K562 (cell line): ENCODE measurements around the gene PATJ. TPM values are rescaled to one million over a fixed set of nuclear protein-coding genes. Genes with fewer than 3 reads are reported as not detected.

Experiments
- ATAC-seq: fragments of 200-7000 bp; cut with Tn5 transposase; 3 replicates; pipeline ENCODE4 v1.9.1; 2020; ENCODE audit warnings: moderate library complexity
- BruUV-seq: library from RNA; stranded (reverse); fragments of 400-500 nt; replicated peaks from 2 replicates; lab custom pipeline; 2021; lab: Mats Ljungman, UMichigan
- CTCF ChIA-PET: fragments of 300-600 bp; formaldehyde crosslinking; extraction: SDS; loops from one replicate; lab custom pipeline; 2021; ENCODE audit warnings: low intra/inter-chr PET ratio; lab: Yijun Ruan, JAX
- POLR2A ChIA-PET: fragments of 300-600, 350-650 bp; sonication (Branson Sonifier 250); formaldehyde crosslinking; extraction: SDS; loops from one replicate; lab custom pipeline; 2021; ENCODE audit warnings: antibody characterized with exemption, inconsistent platforms; lab: Yijun Ruan, JAX
- DNase-seq, 4 experiments: peaks; one replicate each; pipeline versions ENCODE4 v3.0.0 to v3.0.0-alpha.2; 2011 to 2018; ENCODE audit warnings: low spot score in 3 of 4, mixed read lengths in 3 of 4; ENCODE audit errors: extremely low read depth in 1 of 4
- FAIRE-seq: peaks from 2 replicates; lab custom pipeline; 2011; peaks lifted over from hg19 to GRCh38; lab: Jason Lieb, UNC
- H2AFZ ChIP-seq: 2 replicates; pipeline ENCODE4 v1.6.0; 2011; ENCODE audit warnings: low read depth, low read length, control low read depth, inconsistent platforms
- H3K27ac ChIP-seq: fragments of 200-600 bp; 3 replicates; pipeline ENCODE4 v1.8.0; 2011; ENCODE audit warnings: low read depth, mild to moderate bottlenecking, control low read depth, inconsistent platforms, low read length, moderate library complexity, mixed read lengths; ENCODE audit errors: extremely low read depth
- H3K27me3 ChIP-seq, 2 experiments: fragments of 300-600 bp in 1 of 2; 2 replicates in 1 of 2; 3 replicates in 1 of 2; pipeline versions ENCODE4 v1.6.0 to v1.8.0; 2011; ENCODE audit warnings: inconsistent platforms in 2 of 2, low read length in 2 of 2, mild to moderate bottlenecking in 1 of 2, mixed read lengths in 1 of 2, moderate library complexity in 1 of 2; ENCODE audit not compliant: control insufficient read depth in 2 of 2, insufficient read depth in 2 of 2
- H3K36me3 ChIP-seq: fragments of 300-600 bp; 3 replicates; pipeline ENCODE4 v1.8.0; 2011; ENCODE audit warnings: mild to moderate bottlenecking, low read length, inconsistent platforms; ENCODE audit not compliant: control insufficient read depth, insufficient read depth
- H3K4me1 ChIP-seq, 2 experiments: fragments of 200-600 bp in 1 of 2; replicated peaks in 1 of 2; 2 replicates in 1 of 2; 3 replicates in 1 of 2; pipeline versions ENCODE4 v1.5.1 to v1.8.0; 2011; ENCODE audit warnings: inconsistent platforms in 2 of 2, low read length in 2 of 2, mild to moderate bottlenecking in 1 of 2, mixed read lengths in 1 of 2, moderate library complexity in 1 of 2; ENCODE audit not compliant: control insufficient read depth in 2 of 2, insufficient read depth in 2 of 2
- H3K4me2 ChIP-seq: 2 replicates; pipeline ENCODE4 v1.6.1; 2011; ENCODE audit warnings: low read length, control low read depth, inconsistent platforms, mixed read lengths; ENCODE audit not compliant: insufficient read depth
- H3K4me3 ChIP-seq: fragments of 200-600 bp; sonication (generic), shearing (Covaris generic); 2 replicates; pipeline ENCODE4 v1.5.1; 2016; ENCODE audit warnings: control low read depth, inconsistent platforms
- H3K79me2 ChIP-seq: fragments of 200-600 bp; 3 replicates; pipeline ENCODE4 v1.8.0; 2011; ENCODE audit warnings: low read length, inconsistent platforms; ENCODE audit not compliant: control insufficient read depth, insufficient read depth
- H3K9ac ChIP-seq, 2 experiments: 2 replicates each; pipeline versions ENCODE4 v1.6.0 to v1.6.1; 2011; ENCODE audit warnings: low read depth in 2 of 2, low read length in 2 of 2, control low read depth in 1 of 2, inconsistent platforms in 1 of 2, mild to moderate bottlenecking in 1 of 2, mixed read lengths in 1 of 2; ENCODE audit not compliant: insufficient read depth in 1 of 2
- H3K9me1 ChIP-seq: one replicate; pipeline ENCODE4 v1.6.0; 2011; ENCODE audit warnings: inconsistent platforms, mild to moderate bottlenecking, low read length, moderate library complexity; ENCODE audit not compliant: control insufficient read depth, insufficient read depth
- H3K9me3 ChIP-seq: replicated peaks from 2 replicates; pipeline ENCODE4 v1.5.1; 2011; ENCODE audit warnings: low read depth, low read length, inconsistent platforms; ENCODE audit not compliant: control insufficient read depth, insufficient read depth
- H4K20me1 ChIP-seq: replicated peaks from 2 replicates; pipeline ENCODE4 v1.6.1; 2011; ENCODE audit warnings: low read length, inconsistent platforms, mixed read lengths; ENCODE audit not compliant: control insufficient read depth, insufficient read depth
- C11orf30 ChIP-seq: fragments of 450-650 bp; IDR thresholded peaks from 2 replicates; pipeline ENCODE4 v1.6.1; 2016; ENCODE audit warnings: low read depth, mild to moderate bottlenecking
- ETV6 ChIP-seq, 3 experiments: fragments of 150-350 bp in 1 of 3; sonication (generic) in 1 of 3; formaldehyde crosslinking in 1 of 3; IDR thresholded peaks; 2 replicates each; pipeline versions ENCODE4 v1.6.1 to v1.8.0; 2014 to 2022; ENCODE audit warnings: borderline replicate concordance in 2 of 3, low read depth in 2 of 3, antibody characterized with exemption in 1 of 3, low read length in 1 of 3, mild to moderate bottlenecking in 1 of 3, missing genetic modification reagents in 1 of 3
- FOXK1 ChIP-seq: sonication (generic); formaldehyde crosslinking; IDR thresholded peaks from 2 replicates; pipeline ENCODE4 v1.8.0; 2022; ENCODE audit warnings: missing genetic modification reagents, mild to moderate bottlenecking, borderline replicate concordance
- HNRNPLL ChIP-seq: fragments of 200-400 bp; formaldehyde crosslinking; IDR thresholded peaks from 2 replicates; pipeline ENCODE4 v1.6.1; 2017; ENCODE audit warnings: low read length, low read depth, mild to moderate bottlenecking; ENCODE audit not compliant: poor library complexity, severe bottlenecking
- SMC3 ChIP-seq: conservative IDR thresholded peaks from 2 replicates; pipeline ENCODE4 v1.6.1; 2011; ENCODE audit warnings: low read depth, low read length, improper control_type of control experiment; ENCODE audit not compliant: insufficient read depth
- U2AF1 ChIP-seq: fragments of 200-400 bp; formaldehyde crosslinking; optimal IDR thresholded peaks from 2 replicates; pipeline ENCODE3; 2017; ENCODE audit warnings: mild to moderate bottlenecking, low read depth, low read length, moderate library complexity
- ZBTB17 ChIP-seq: fragments of 450-650 bp; formaldehyde crosslinking; IDR thresholded peaks from 2 replicates; pipeline ENCODE4 v1.4.0; 2020; ENCODE audit warnings: mild to moderate bottlenecking
- ZNF174 ChIP-seq: fragments of 250-450 bp; sonication (Bioruptor Pico); IDR thresholded peaks from 2 replicates; pipeline ENCODE4 v1.4.0; 2020; ENCODE audit warnings: mild to moderate bottlenecking
- ZNF316 ChIP-seq: fragments of 450-650 bp; IDR thresholded peaks from 2 replicates; pipeline ENCODE4 v1.6.1; 2016
- WGBS: fragments of 100-300 bp; shearing (Covaris generic); methylation state at CpG from one replicate; pipeline ENCODE4 v1.1.6; 2016; ENCODE audit warnings: low coverage, mixed read lengths; ENCODE audit not compliant: insufficient coverage; ENCODE audit errors: missing lambda C conversion rate; 5-methylcytosine and 5-hydroxymethylcytosine counted together
- in situ Hi-C: fragments of 300-500 bp; cut with MboI; formaldehyde crosslinking; loops from 4 replicates; pipeline ENCODE4 v1.15.0; 2018; ENCODE audit warnings: inconsistent platforms, mixed read lengths
- intact Hi-C: fragments of 100-400 bp; cut with micrococcal nuclease; formaldehyde crosslinking; loops from 2 replicates; pipeline ENCODE4 v1.14.2; 2022
- polyA plus RNA-seq, 8 experiments: library from polyadenylated mRNA; depleted of rRNA in 4 of 8; stranded (reverse) in 5 of 8; unstranded in 3 of 8; fragments of >200 nt; fragmentation: Nextera tagmentation in 2 of 8; fragmentation: Illumina TruSeq in 1 of 8; extraction: Ambion mirVana in 2 of 8; extraction: Trizol in 1 of 8; gene quantifications; 2 replicates each; pipeline versions ENCODE4 v1.2.1 to v1.2.3, GENCODE V29; 2011 to 2014; ENCODE audit warnings: inconsistent platforms in 1 of 8, missing spikeins in 1 of 8
- total RNA-seq, 7 experiments: library from RNA; depleted of rRNA in 6 of 7; stranded (reverse); fragments of >200 nt in 6 of 7; fragmentation: Illumina TruSeq in 2 of 7; extraction: Trizol in 2 of 7; gene quantifications; 2 replicates each; pipeline versions ENCODE4 v1.2.1 to v1.2.3, GENCODE V29; 2011 to 2021; ENCODE audit warnings: low replicate concordance in 1 of 7
- TF ChIP-seq, protein P1 (sequence below): fragments of 450-650 bp; formaldehyde crosslinking; conservative IDR thresholded peaks from 2 replicates; pipeline ENCODE4 v1.4.0; 2022; ENCODE audit warnings: mild to moderate bottlenecking, missing genetic modification characterization

The PATJ gene
- total and polyA plus RNA-seq, 9 of the 15 experiments (the other 6 are each of a cell fraction or from before 2014, with no cell fraction given): 0.22 TPM; not detected in 8

DNA sequence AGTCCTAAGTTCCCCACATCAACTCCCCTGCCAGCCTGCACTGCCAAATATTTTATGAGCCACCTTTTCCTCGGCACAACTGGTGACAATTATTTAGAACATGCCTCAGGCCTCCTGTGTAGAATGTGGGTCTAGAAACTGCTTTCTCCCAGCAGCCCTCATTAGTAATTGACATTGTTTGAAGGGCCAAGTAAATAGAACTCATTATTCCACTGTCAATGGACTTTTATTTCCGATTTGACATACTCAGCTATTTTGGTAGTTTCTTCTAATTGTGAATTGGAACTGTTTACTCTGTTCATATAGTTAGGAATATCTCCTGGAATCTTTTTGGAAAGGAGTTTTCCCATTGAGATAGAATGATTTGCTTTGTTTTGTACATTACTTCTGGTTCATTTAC lies 283.6 kb downstream of the PATJ start:
- FAIRE-seq: no peak
- POLR2A ChIA-PET: no interaction called here
- 0% methylated on average over 2 of the region's 2 CpGs for WGBS

More for the DNA sequence above, 283.6 kb downstream of the PATJ start:
- H3K27me3 ChIP-seq: no peaks in the 10 kb centered on the region
- no peak for TF ChIP-seq HNRNPLL
- no peak for TF ChIP-seq ETV6 (IDR thresholded peaks at IDR 0.05; ENCODE audit: borderline replicate concordance in 1 of 2, low read depth in 2 of 2, low read length in 1 of 2)
- no peak for TF ChIP-seq ETV6 (CRISPR knock-in tag; IDR thresholded peaks at IDR 0.05; ENCODE audit: borderline replicate concordance)
- TF ChIP-seq FOXK1 (CRISPR knock-in tag): no peak
- peak; percentile 62 for TF ChIP-seq ZNF316
- TF ChIP-seq, protein P1, sequence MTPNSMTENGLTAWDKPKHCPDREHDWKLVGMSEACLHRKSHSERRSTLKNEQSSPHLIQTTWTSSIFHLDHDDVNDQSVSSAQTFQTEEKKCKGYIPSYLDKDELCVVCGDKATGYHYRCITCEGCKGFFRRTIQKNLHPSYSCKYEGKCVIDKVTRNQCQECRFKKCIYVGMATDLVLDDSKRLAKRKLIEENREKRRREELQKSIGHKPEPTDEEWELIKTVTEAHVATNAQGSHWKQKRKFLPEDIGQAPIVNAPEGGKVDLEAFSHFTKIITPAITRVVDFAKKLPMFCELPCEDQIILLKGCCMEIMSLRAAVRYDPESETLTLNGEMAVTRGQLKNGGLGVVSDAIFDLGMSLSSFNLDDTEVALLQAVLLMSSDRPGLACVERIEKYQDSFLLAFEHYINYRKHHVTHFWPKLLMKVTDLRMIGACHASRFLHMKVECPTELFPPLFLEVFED (CRISPR knock-in tag): no peak
- no peak for TF ChIP-seq U2AF1
- TF ChIP-seq C11orf30: peak; percentile 32; the same call in 1 of the 2 replicates
- no peak for TF ChIP-seq ZBTB17
- no peak for TF ChIP-seq ZNF174
- TF ChIP-seq SMC3: no peak
- no peak overlapping the region for H3K9ac ChIP-seq
- no peak overlapping the region for H2AFZ ChIP-seq
- BruUV-seq: no TSS peak
- in situ Hi-C loops: no loop called here
- no peaks in the 10 kb centered on the region for H3K9me3 ChIP-seq
- CTCF ChIA-PET: no interaction called here
- no peaks in the 10 kb centered on the region for H3K4me1 ChIP-seq
- no peaks in the 10 kb centered on the region for H4K20me1 ChIP-seq
- ATAC-seq (no peak), DNase-seq (no peak)
- no peak overlapping the region for H3K4me2 ChIP-seq
- H3K4me3 ChIP-seq: no peak overlapping the region
- intact Hi-C loops: no loop called here
- H3K9me1 ChIP-seq: no peaks in the 10 kb centered on the region
- no peaks in the 10 kb centered on the region for H3K79me2 ChIP-seq
- no peaks in the 10 kb centered on the region for H3K36me3 ChIP-seq
- H3K27ac ChIP-seq: no peak overlapping the region
